GM12874 (cell line): Measurements from ENCODE around the gene LIMCH1.

Experiments used
- TF ChIP-seq, protein P1 (sequence below): IDR thresholded peaks from 2 replicates; pipeline ENCODE4 v1.5.1; 2011; ENCODE audit warnings: low read depth, mild to moderate bottlenecking, control low read depth, low read length, moderate library complexity; ENCODE audit not compliant: insufficient read depth

Gene LIMCH1

GRCh38 chr4:41538017-41538733 lies at the start of gene LIMCH1:
Gene LIMCH1 (plus strand): TSS chr4:41538157. CDS start chr4:41605996, 67,839 bp downstream.
- TF ChIP-seq, protein P1, sequence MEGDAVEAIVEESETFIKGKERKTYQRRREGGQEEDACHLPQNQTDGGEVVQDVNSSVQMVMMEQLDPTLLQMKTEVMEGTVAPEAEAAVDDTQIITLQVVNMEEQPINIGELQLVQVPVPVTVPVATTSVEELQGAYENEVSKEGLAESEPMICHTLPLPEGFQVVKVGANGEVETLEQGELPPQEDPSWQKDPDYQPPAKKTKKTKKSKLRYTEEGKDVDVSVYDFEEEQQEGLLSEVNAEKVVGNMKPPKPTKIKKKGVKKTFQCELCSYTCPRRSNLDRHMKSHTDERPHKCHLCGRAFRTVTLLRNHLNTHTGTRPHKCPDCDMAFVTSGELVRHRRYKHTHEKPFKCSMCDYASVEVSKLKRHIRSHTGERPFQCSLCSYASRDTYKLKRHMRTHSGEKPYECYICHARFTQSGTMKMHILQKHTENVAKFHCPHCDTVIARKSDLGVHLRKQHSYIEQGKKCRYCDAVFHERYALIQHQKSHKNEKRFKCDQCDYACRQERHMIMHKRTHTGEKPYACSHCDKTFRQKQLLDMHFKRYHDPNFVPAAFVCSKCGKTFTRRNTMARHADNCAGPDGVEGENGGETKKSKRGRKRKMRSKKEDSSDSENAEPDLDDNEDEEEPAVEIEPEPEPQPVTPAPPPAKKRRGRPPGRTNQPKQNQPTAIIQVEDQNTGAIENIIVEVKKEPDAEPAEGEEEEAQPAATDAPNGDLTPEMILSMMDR, result no peak

DNA sequence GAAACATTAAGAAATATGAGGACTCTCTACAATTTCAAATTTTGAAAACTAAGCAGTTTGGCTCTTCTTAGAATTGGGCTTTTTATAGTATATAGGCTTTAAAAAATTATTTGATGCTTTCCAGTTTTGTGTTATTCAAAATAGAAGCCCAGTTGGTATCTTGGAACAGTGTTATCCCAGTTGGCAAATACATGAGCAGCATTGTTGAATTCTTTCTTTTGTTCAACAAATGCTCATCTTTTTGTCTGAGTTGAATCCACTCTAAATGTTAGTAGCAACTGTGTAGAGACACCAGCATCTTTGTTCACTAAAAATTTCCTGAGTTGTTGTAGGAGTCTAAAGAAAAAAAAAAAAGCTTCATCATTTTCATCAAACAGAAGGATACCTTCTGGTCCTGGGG lies 41.0 kb upstream of the LIMCH1 start:
- TF ChIP-seq, protein P1, result no peak

DNA sequence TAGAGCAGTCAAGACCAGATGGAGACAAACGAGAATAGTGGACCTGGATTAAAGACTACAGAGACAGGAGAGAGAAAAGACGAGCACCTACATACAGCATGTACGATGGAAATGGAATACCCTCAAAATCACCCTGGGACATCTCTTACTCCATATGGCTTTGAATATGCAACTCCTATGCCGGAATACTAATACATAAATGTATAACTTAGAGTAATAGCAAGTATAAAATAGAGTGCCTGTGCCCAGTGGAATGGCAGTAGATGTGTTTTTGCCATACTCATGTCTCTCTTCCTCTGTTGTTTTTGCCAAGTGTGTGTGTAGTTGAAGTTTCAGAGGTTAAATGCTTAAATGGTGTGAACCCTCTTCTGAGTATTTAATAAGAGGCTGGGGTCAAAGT lies 39.8 kb upstream of the LIMCH1 start:
- TF ChIP-seq, protein P1, result no peak

- TF ChIP-seq, protein P1, result no peak
Observed at GRCh38 chr4:41504167-41504818, 33.7 kb upstream of the LIMCH1 start.

GRCh38 chr4:41505161-41505661 lies 32.7 kb upstream of the LIMCH1 start:
- TF ChIP-seq, protein P1, result no peak

DNA sequence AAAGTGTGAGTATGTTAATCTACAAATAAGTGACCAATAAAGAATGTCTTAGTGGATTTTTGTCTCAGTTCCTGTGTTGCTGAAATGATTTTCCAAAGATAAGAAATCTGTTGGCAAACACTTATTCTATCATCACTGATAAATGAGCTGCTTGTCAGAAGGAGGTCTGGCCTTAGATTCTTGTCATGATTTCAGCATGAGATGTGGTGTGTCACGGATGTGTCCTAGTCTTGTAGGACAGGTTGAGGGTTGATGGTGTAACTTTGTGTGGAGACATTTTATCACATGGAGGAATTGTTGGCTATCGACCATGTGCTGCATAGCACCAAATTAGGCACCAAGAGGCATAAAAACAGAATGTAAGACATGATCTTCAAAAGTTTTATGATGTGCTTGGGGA lies 31.8 kb upstream of the LIMCH1 start:
- TF ChIP-seq, protein P1, result no peak

- TF ChIP-seq, protein P1, result no peak
Observed at GRCh38 chr4:41507291-41507947, 30.5 kb upstream of the LIMCH1 start.
